Body of pancreas (tissue), 4 donors: Measurements from ENCODE around the gene NR6A1. TPM values are rescaled to one million over a fixed set of nuclear protein-coding genes. Genes with fewer than 3 reads are reported as not detected.

Experiments used
- ATAC-seq: fragments of 150-250 bp; one replicate; pipeline ENCODE4 v1.9.1; 2016
- DNase-seq, 4 donors: peaks; one replicate each; pipeline ENCODE4 v3.0.0-alpha.2; 2019
- H3K27ac ChIP-seq, 4 donors: fragments of 200-600 bp; sonication (generic); 1 replicate in 3 of 4; 2 replicates in 1 of 4; pipeline versions ENCODE4 v1.5.1 to v1.6.1; 2016 to 2019; ENCODE audit warnings: mild to moderate bottlenecking in 1 of 4, mixed read lengths in 1 of 4, moderate library complexity in 1 of 4
- H3K27me3 ChIP-seq, 2 donors: fragments of 200-600 bp; sonication (generic); one replicate each; pipeline ENCODE4 v1.6.0; 2016; ENCODE audit warnings: mild to moderate bottlenecking in 1 of 2
- H3K36me3 ChIP-seq, 2 donors: fragments of 200-600 bp; sonication (generic); replicated peaks in 1 of 2; 2 replicates each; pipeline ENCODE4 v1.5.1; 2016; ENCODE audit warnings: low read depth in 2 of 2; ENCODE audit not compliant: insufficient read depth in 1 of 2
- H3K4me1 ChIP-seq: fragments of 200-600 bp; sonication (generic); one replicate; pipeline ENCODE4 v1.6.0; 2016
- H3K4me3 ChIP-seq, 2 donors: fragments of 200-600 bp; sonication (generic); 1 replicate in 1 of 2; 2 replicates in 1 of 2; pipeline ENCODE4 v1.5.1; 2016 to 2019
- H3K9me3 ChIP-seq, 3 donors: fragments of 200-600 bp; sonication (generic); 1 replicate in 2 of 3; 2 replicates in 1 of 3; pipeline ENCODE4 v1.5.1; 2016
- POLR2A ChIP-seq, 3 donors: fragments of 450-650 bp; IDR thresholded peaks; one replicate each; pipeline ENCODE4 v1.6.1; 2016; ENCODE audit warnings: antibody characterized with exemption in 3 of 3, mild to moderate bottlenecking in 2 of 3
- WGBS, 2 donors: methylation state at CpG; one replicate each; pipeline ENCODE4 v1.1.5; 2017; 5-methylcytosine and 5-hydroxymethylcytosine counted together
- intact Hi-C: fragments of 100-400 bp; cut with DNase I; formaldehyde crosslinking; loops from one replicate; pipeline ENCODE4 v1.15.1; 2023
- total RNA-seq, 2 donors: library from RNA; depleted of rRNA; stranded (reverse); fragments of >200 nt; gene quantifications; one replicate each; pipeline ENCODE4 v1.1.0, GENCODE V29; 2016
- TF ChIP-seq, protein P1 (sequence below), 7 experiments: fragments of 450-650 bp in 4 of 7; fragments of 200-600 bp in 3 of 7; sonication (generic) in 3 of 7; IDR thresholded peaks; one replicate each; pipeline ENCODE4 v1.5.1; 2016 to 2019; ENCODE audit warnings: antibody characterized with exemption in 7 of 7

NR6A1 gene
- total RNA-seq, 2 donors from 2014 or later, result 3.3 to 3.9 TPM

DNA sequence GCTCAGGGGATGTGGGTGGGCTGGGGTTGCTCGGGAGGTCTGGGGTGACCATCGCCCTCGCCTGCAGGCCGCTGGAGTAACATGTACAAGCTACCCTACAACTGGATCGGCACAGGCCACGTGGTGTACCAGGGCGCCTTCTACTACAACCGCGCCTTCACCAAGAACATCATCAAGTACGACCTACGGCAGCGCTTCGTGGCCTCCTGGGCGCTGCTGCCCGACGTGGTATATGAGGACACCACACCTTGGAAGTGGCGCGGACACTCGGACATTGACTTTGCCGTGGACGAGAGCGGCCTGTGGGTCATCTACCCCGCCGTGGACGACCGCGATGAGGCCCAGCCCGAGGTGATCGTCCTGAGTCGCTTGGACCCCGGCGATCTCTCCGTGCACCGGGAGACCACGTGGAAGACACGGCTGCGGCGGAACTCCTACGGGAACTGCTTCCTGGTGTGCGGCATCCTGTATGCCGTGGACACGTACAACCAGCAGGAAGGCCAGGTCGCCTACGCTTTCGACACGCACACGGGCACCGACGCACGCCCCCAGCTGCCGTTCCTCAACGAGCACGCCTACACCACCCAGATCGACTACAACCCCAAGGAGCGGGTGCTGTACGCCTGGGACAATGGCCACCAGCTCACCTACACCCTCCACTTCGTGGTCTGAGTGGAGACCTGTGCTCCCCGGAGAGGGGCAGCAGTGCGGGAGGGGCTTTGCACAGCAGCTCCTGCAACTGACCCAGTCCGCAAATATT lies 38.8 kb upstream of the NR6A1 start:
- Histone ChIP-seq H3K9me3 (no peaks in the 10 kb centered on the region), H3K4me3 (no peak overlapping the region), H3K36me3 (no peaks in the 10 kb centered on the region), H3K4me1 (peaks cover 6% of the 10 kb centered on the region), H3K27me3 (no peaks in the 10 kb centered on the region), H3K27ac (no peak overlapping the region)
- WGBS, 2 donors, result 93 to 94% methylated on average over 22 to 60 of the region's 60 CpGs
- ATAC-seq (no peak), DNase-seq (no peak)
- intact Hi-C loops, result no loop called here
- TF ChIP-seq, protein P1, sequence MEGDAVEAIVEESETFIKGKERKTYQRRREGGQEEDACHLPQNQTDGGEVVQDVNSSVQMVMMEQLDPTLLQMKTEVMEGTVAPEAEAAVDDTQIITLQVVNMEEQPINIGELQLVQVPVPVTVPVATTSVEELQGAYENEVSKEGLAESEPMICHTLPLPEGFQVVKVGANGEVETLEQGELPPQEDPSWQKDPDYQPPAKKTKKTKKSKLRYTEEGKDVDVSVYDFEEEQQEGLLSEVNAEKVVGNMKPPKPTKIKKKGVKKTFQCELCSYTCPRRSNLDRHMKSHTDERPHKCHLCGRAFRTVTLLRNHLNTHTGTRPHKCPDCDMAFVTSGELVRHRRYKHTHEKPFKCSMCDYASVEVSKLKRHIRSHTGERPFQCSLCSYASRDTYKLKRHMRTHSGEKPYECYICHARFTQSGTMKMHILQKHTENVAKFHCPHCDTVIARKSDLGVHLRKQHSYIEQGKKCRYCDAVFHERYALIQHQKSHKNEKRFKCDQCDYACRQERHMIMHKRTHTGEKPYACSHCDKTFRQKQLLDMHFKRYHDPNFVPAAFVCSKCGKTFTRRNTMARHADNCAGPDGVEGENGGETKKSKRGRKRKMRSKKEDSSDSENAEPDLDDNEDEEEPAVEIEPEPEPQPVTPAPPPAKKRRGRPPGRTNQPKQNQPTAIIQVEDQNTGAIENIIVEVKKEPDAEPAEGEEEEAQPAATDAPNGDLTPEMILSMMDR (IDR thresholded peaks at IDR 0.05), result no peak
- TF ChIP-seq POLR2A (IDR thresholded peaks at IDR 0.05), result no peak

DNA sequence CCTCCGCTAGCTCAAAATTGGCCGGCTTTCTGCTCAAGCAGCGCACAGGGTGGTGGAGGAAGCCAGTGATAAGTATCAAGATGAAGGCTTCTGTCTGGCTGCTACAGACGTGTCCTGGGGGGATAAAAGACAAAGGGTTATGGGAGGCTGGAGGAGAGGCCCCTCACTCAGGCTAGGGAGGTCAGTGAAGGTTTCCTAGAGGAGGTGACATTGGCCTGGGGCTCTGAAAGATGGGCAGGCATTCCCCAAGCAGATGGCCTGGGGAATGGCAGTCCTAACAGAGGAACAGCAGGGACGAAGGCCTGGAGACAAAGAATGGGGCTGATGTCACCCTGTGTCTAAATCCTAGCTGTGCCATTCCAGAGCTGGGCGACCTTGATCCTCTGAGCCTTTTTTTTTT lies 38.1 kb upstream of the NR6A1 start:
- Histone ChIP-seq H3K27me3 (no peaks in the 10 kb centered on the region), H3K4me1 (peaks cover 6% of the 10 kb centered on the region), H3K4me3 (no peak overlapping the region), H3K9me3 (no peaks in the 10 kb centered on the region), H3K27ac (no peak overlapping the region), H3K36me3 (no peaks in the 10 kb centered on the region)
- 93 to 95% methylated on average over 6 of the region's 6 CpGs for WGBS, 2 donors
- intact Hi-C loops, result no loop called here
- ATAC-seq (no peak), DNase-seq (no peak)
- TF ChIP-seq, protein P1 (IDR thresholded peaks at IDR 0.05), result no peak
- no peak for TF ChIP-seq POLR2A (IDR thresholded peaks at IDR 0.05)

GRCh38 chr9:124808246-124808956 lies 37.3 kb upstream of the NR6A1 start:
- H3K4me3 ChIP-seq, result no peak overlapping the region
- intact Hi-C loops, result no loop called here
- no peak for DNase-seq
- no peak overlapping the region for H3K27ac ChIP-seq
- ATAC-seq, result no peak
- H3K27me3 ChIP-seq, result no peaks in the 10 kb centered on the region
- H3K9me3 ChIP-seq, result no peaks in the 10 kb centered on the region
- peaks cover 6% of the 10 kb centered on the region for H3K4me1 ChIP-seq
- 87 to 89% methylated on average over 12 of the region's 12 CpGs for WGBS, 2 donors
- H3K36me3 ChIP-seq, result no peaks in the 10 kb centered on the region
- TF ChIP-seq POLR2A (IDR thresholded peaks at IDR 0.05), result no peak
- TF ChIP-seq, protein P1 (IDR thresholded peaks at IDR 0.05), result no peak

DNA sequence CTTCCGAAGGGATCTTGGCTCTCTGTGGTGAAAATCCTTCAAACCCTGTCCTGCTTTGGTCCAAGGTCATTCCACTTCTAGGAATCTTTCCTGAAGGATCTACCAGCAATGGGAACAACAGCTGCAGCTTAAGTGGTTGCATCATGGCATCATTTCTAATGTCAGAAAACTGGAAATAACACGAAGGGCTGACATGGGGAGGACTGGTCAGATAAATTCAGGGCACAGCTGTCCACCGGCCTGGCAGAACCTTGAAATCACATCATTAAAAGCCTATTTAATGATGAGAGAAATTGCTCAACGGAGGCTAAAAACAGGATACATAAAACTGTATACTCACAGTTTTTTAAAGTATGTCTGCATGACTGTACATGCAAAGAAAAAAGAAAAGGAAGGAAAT lies 34.1 kb upstream of the NR6A1 start:
- DNase-seq, result no peak
- 60 to 62% methylated on average over 4 of the region's 4 CpGs for WGBS, 2 donors
- Histone ChIP-seq H3K27ac (no peak overlapping the region), H3K9me3 (no peaks in the 10 kb centered on the region), H3K4me3 (no peak overlapping the region), H3K36me3 (no peaks in the 10 kb centered on the region), H3K4me1 (peaks cover 21% of the 10 kb centered on the region), H3K27me3 (no peaks in the 10 kb centered on the region)
- ATAC-seq, result no peak
- intact Hi-C loops, result no loop called here
- TF ChIP-seq, protein P1 (IDR thresholded peaks at IDR 0.05), result no peak
- no peak for TF ChIP-seq POLR2A (IDR thresholded peaks at IDR 0.05)
